Measurements from ENCODE around the gene MUC5AC.
A peak's percentile ranks its signal among the peaks of the same experiment; 100 is the strongest.
"Not testable (repeated sequence)": the region's sequence is repeated elsewhere in the genome, so short reads cannot be mapped to it uniquely, and the experiment has no call there.

The MUC5AC gene

DNA sequence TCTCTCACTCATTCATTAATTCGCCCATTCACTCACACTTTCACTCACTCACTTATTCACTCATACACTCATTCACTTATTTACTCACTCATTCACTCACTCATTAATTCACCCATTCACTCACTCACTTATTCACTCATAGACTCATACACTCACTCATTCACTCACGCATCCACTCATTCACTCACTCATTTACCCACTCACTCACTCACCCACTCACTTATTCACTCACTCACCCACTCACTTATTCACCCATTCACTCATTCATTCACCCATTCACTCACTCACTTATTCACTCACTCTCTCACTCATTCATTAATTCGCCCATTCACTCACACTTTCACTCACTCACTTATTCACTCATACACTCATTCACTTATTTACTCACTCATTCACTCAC is 3.1 kb upstream of the MUC5AC start:
- ATAC-seq (replicated peaks; ENCODE audit: extremely low read depth, poor library complexity, severe bottlenecking); H3K36me3 Mint-ChIP-seq (ENCODE audit: insufficient read depth); H3K4me1 Mint-ChIP-seq; H3K27me3 Mint-ChIP-seq; DNase-seq (ENCODE audit: low spot score in 2 of 2); H3K4me3 Mint-ChIP-seq; H3K9me3 Mint-ChIP-seq; H3K27ac Mint-ChIP-seq (ENCODE audit: low read depth): not testable (repeated sequence)

DNA sequence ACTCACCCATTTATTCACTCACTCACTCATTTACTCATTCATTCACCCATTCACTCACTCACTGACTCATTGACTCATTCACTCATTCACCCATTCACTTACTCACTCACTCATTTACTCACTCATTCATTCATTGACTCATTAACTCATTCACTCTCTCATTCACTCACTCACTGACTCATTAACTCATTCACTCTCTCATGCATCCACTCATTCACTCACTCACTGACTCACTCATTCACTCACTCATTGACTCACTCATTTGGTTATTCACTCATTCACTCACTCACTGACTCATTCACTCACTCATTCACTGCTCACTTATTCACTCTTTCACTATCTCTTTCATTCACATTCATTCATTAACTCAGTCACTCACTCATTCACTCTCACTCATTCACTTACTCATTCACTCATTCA is 2.5 kb upstream of the MUC5AC start:
- no peak overlapping the region for H3K27ac Mint-ChIP-seq (ENCODE audit: low read depth)
- H3K4me1 Mint-ChIP-seq, result no peaks in the 10 kb centered on the region
- no peak for DNase-seq (ENCODE audit: low spot score in 2 of 2)
- H3K27me3 Mint-ChIP-seq, result no peaks in the 10 kb centered on the region
- no peak overlapping the region for H3K4me3 Mint-ChIP-seq
- H3K36me3 Mint-ChIP-seq (ENCODE audit: insufficient read depth), result no peaks in the 10 kb centered on the region
- no peak for ATAC-seq (replicated peaks; ENCODE audit: extremely low read depth, poor library complexity, severe bottlenecking)
- no peaks in the 10 kb centered on the region for H3K9me3 Mint-ChIP-seq

DNA sequence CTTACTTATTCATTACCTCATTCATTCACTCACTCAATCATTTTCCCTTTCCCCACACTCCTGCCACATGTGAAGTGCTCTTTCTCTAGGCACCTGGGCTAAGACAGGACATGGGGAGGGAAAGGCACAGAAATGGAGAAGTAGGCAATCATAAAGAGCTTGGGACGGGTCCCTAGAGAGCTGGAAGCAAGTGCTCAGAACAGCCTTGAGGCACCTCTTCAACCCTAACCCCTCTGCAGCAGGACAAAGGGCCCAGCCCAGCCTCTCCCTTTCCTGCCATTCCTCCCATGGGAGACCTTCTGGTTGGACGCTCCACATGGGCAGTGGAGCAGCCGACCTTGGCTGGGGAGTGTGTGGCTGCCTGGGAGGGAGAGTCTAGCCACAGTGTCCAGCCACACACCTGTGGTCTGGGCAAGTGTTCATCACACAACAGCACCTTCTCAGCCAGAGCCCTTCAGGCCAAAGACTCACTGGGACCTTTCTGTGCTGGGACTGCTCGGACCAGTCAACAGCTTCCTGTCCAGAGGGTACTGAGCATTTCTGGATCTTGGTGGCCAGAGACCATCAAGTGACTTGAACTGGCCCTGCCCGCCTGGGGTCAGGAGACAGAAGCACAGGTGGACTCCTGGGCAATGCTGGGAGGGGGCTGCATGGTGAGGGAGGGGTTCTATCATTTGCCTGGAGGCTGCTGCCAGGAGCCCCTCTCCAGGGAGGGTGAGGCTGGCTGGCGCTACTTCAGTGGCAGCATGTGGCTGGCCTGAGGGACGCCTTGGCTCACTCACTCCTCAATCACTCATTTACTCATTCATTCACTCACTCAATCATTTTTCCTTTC is 1.0 kb upstream of the MUC5AC start:
- Mint-ChIP-seq H3K9me3 (no peaks in the 10 kb centered on the region), H3K4me1 (no peaks in the 10 kb centered on the region), H3K4me3 (no peak overlapping the region), H3K36me3 (ENCODE audit: insufficient read depth) (no peaks in the 10 kb centered on the region), H3K27ac (ENCODE audit: low read depth) (no peak overlapping the region), H3K27me3 (no peaks in the 10 kb centered on the region)
- ATAC-seq (replicated peaks; ENCODE audit: extremely low read depth, poor library complexity, severe bottlenecking) (no peak), DNase-seq (ENCODE audit: low spot score in 2 of 2) (peak in 1 of 2 donors; percentile 8)

DNA sequence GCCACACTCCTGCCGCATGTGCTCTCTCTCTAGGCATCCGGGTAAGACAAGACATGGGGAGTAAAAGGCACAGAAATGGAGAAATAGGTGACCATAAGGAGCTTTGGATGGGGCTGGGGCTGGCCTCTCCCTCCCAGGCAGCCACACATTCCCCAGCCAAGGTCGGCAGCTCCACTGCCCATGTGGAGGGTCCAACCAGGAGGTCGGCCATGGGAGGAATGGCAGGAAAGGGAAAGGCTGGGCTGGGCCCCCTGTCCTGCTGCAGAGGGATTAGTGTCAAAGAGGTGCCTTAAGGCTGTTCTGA is 460 bp upstream of the MUC5AC start:
- no peaks in the 10 kb centered on the region for H3K9me3 Mint-ChIP-seq
- H3K4me1 Mint-ChIP-seq, result no peaks in the 10 kb centered on the region
- no peak overlapping the region for H3K4me3 Mint-ChIP-seq
- no peak overlapping the region for H3K27ac Mint-ChIP-seq (ENCODE audit: low read depth)
- H3K27me3 Mint-ChIP-seq, result peaks cover 1% of the 10 kb centered on the region
- H3K36me3 Mint-ChIP-seq (ENCODE audit: insufficient read depth), result no peaks in the 10 kb centered on the region
- no peak for ATAC-seq (replicated peaks; ENCODE audit: extremely low read depth, poor library complexity, severe bottlenecking)
- no peak for DNase-seq (ENCODE audit: low spot score in 2 of 2)

DNA sequence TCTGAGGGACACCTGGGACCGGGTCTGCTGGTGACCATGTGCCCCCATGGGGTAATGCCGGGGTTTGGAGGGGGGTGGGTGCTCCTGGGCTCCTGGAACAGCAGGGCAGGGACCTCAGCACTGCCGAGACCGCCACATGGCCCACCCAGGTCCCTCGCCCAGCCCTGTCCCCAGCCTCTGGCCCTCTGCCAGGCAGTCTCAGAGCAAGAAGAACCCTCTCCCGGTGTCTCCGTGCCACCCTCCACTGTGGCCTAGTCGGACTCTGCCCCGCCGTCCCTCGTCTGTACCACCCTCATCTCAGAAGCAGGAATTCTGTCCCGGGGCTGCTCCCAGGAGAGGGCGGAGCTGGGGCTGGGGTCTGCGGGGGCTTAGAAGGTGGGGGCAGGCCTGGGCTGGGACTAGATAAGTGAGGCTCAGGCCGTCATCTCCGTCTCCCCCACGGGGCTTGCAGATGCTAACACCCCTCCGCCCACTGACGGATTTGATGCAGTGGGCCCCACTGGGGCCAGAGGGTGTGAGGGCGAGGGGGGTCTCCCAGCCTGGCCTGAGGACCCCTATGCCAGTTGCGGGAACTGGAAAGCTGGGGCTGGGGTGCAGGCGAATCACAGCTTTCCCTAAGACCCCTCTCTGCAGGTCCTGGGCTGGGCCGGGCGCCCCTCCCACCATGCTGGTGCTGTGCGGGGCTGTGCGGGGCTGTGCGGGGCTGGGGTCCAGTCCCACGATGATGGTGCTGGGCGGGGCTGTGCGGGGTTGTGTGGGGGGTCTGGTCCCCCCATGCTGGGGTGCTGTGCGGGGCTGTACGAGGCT is 1.1 kb downstream of the MUC5AC start:
- ATAC-seq (replicated peaks; ENCODE audit: extremely low read depth, poor library complexity, severe bottlenecking), result no peak
- Mint-ChIP-seq H3K27me3 (peaks cover 13% of the 10 kb centered on the region), H3K4me1 (no peaks in the 10 kb centered on the region), H3K36me3 (ENCODE audit: insufficient read depth) (no peaks in the 10 kb centered on the region), H3K4me3 (no peak overlapping the region), H3K27ac (ENCODE audit: low read depth) (no peak overlapping the region), H3K9me3 (no peaks in the 10 kb centered on the region)
- DNase-seq (ENCODE audit: low spot score in 2 of 2), result peak; percentile 8 to 11

DNA sequence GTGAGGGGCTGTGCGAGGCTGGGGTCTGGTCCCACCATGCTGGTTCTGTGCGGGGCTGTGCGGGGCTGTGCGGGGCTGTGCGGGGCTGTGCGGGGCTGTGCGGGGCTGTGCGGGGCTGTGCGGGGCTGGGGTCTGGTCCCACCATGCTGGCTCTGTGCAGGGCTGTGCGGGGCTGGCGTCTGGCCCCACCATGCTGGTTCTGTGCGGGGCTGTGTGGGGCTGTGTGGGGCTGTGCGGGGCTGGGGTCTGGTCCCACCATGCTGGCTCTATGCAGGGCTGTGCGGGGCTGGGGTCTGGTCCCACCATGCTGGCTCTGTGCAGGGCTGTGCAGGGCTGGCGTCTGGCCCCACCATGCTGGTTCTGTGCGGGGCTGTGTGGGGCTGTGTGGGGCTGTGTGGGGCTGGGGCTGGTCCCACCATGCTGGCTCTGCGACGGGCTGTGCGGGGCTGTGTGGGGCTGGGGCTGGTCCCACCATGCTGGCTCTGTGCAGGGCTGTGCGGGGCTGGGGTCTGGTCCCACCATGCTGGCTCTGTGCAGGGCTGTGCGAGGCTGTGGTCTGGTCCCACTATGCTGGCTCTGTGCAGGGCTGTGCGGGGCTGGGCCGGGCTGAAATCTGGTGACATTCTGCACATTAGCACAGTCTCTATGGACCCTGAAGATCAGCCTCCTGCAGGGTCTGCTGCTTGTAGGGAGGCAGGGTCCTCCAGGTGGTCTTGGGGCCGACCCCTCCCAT is 1.9 kb downstream of the MUC5AC start:
- H3K4me1 Mint-ChIP-seq; H3K27ac Mint-ChIP-seq (ENCODE audit: low read depth); DNase-seq (ENCODE audit: low spot score in 2 of 2); H3K36me3 Mint-ChIP-seq (ENCODE audit: insufficient read depth); H3K9me3 Mint-ChIP-seq; H3K4me3 Mint-ChIP-seq; ATAC-seq (replicated peaks; ENCODE audit: extremely low read depth, poor library complexity, severe bottlenecking): not testable (repeated sequence)
- H3K27me3 Mint-ChIP-seq, result peaks cover 13% of the 10 kb centered on the region

DNA sequence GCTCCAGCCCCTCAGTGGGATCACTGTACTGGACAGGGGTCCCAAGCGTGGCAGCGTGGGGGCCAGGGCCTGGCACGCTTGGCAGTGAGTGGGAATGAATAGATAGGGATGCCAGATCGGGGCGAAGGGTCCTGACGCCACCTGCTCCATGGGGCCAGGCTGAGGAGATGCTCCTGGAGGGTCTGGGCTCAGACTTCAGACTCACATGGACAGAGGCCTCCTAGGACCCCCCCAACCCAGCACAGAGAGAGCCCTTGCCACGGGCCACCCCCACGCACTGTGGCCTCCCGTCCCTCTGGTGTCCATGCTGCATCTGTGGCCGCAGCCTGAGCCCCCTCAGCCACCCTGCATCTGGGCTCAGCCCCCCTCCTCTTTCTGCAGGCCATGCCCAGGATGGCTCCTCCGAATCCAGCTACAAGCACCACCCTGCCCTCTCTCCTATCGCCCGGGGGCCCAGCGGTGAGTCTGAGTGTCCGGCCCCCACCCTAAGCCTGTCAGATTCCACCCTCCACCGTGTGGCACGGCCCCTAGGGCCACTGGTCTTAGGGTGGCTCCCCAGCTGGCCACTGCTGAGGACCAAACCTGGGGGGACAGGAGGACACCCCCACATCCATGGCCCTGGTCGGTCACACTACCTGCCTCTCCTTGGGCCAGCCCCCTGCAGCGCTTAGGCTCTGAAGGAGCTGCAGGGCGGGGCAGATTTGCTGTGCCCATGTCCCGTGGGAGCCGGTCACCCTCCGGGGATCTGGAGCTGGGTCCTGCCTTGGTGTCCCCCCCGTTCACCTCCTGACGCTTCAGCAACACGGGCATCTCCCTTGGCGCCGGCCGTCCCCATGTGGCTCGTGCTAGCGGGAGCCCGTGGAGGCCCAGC is 2.7 kb downstream of the MUC5AC start:
- ATAC-seq (replicated peaks; ENCODE audit: extremely low read depth, poor library complexity, severe bottlenecking), result no peak
- no peaks in the 10 kb centered on the region for H3K36me3 Mint-ChIP-seq (ENCODE audit: insufficient read depth)

DNA sequence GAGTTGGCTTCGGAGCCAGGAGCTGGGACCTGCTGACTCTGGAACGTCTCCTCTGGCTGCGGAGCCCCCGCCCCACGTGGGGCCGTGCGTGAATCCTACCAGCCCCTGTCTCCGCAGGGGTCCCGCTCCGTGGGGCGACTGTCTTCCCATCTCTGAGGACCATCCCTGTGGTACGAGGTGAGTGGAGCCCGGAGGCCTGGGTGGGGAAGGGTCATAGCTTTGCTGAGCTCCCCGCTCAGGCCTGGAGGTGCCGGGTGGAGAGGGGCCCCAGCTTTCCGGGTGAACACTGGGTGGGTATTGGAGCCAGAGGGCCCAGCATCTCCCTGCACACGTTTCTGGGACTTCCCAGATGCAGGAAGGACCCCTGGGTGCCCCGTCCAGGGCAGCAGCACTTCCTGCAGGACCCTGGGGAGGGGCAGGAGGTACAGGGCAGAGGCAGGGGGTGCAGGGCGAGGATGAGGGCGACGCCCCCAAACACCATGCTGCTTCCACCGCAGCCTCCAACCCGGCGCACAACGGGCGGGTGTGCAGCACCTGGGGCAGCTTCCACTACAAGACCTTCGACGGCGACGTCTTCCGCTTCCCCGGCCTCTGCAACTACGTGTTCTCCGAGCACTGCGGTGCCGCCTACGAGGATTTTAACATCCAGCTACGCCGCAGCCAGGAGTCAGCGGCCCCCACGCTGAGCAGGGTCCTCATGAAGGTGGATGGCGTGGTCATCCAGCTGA is 3.8 kb downstream of the MUC5AC start:
- Mint-ChIP-seq H3K4me3 (no peak overlapping the region), H3K4me1 (no peaks in the 10 kb centered on the region), H3K27ac (ENCODE audit: low read depth) (no peak overlapping the region), H3K27me3 (peaks cover 13% of the 10 kb centered on the region), H3K36me3 (ENCODE audit: insufficient read depth) (no peaks in the 10 kb centered on the region), H3K9me3 (no peaks in the 10 kb centered on the region)
- no peak for ATAC-seq (replicated peaks; ENCODE audit: extremely low read depth, poor library complexity, severe bottlenecking)
- no peak for DNase-seq (ENCODE audit: low spot score in 2 of 2)

More for the DNA sequence above, 2.7 kb downstream of the MUC5AC start:
- no peaks in the 10 kb centered on the region for H3K4me1 Mint-ChIP-seq
- H3K27ac Mint-ChIP-seq (ENCODE audit: low read depth), result no peak overlapping the region
- peaks cover 13% of the 10 kb centered on the region for H3K27me3 Mint-ChIP-seq
- H3K9me3 Mint-ChIP-seq, result no peaks in the 10 kb centered on the region
- H3K4me3 Mint-ChIP-seq, result no peak overlapping the region
- no peak for DNase-seq (ENCODE audit: low spot score in 2 of 2)

DNA sequence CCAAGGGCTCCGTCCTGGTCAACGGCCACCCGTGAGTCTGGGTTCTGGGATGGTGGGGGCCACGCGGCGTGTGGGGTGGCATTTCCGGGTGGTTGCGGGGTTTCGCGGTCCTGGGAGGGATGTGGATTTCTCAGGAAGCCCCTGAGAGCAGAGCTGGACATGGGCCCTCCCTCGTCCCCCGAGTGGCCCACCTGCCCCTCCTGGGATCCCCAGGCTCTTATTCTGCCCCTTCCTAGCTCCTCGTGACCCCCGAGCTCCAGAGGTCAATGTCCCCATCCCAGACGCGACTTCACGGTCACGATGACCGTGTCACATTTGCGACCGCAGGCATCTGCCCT is 4.4 kb downstream of the MUC5AC start:
- DNase-seq (ENCODE audit: low spot score in 2 of 2) (no peak), ATAC-seq (replicated peaks; ENCODE audit: extremely low read depth, poor library complexity, severe bottlenecking) (no peak)
- no peaks in the 10 kb centered on the region for H3K9me3 Mint-ChIP-seq
- no peaks in the 10 kb centered on the region for H3K4me1 Mint-ChIP-seq
- H3K27me3 Mint-ChIP-seq, result peaks cover 13% of the 10 kb centered on the region
- no peaks in the 10 kb centered on the region for H3K36me3 Mint-ChIP-seq (ENCODE audit: insufficient read depth)
- H3K4me3 Mint-ChIP-seq, result no peak overlapping the region
- H3K27ac Mint-ChIP-seq (ENCODE audit: low read depth), result no peak overlapping the region

DNA sequence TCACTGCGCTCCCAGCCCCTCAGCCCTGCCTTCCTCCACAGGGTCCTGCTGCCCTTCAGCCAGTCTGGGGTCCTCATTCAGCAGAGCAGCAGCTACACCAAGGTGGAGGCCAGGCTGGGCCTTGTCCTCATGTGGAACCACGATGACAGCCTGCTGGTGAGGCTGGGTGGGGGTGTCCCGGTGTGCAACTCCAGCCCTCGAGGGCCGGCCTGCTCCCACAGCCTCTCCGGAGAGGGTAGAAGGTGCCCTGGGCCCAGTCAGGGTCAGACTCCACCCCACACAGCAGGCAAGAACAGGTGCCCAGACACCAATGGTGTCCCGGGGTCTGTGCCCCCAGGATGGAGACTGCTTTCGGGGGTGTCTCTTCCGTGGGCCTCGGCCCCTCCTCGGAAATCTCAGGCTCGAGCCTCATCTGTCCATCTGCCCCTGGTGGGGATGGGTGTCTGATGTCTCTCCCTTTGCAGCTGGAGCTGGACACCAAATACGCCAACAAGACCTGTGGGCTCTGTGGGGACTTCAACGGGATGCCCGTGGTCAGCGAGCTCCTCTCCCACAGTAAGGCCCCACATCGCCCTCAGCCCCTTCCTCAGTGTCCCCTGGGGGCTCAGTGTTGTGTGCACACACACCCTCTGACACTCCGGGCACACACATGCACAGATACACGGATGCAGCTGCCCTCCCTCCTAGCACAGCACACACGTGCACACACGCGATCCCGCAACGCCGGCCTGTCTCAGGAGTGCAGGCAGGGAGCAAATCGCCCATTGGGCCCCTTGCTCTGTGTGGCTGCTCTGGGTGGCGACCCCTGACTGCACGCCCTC is 4.9 kb downstream of the MUC5AC start:
- no peak overlapping the region for H3K27ac Mint-ChIP-seq (ENCODE audit: low read depth)
- H3K4me3 Mint-ChIP-seq, result no peak overlapping the region
- no peak for ATAC-seq (replicated peaks; ENCODE audit: extremely low read depth, poor library complexity, severe bottlenecking)
- H3K4me1 Mint-ChIP-seq, result no peaks in the 10 kb centered on the region
- no peaks in the 10 kb centered on the region for H3K36me3 Mint-ChIP-seq (ENCODE audit: insufficient read depth)
- no peak for DNase-seq (ENCODE audit: low spot score in 2 of 2)
- H3K27me3 Mint-ChIP-seq, result peaks cover 13% of the 10 kb centered on the region
- H3K9me3 Mint-ChIP-seq, result no peaks in the 10 kb centered on the region

DNA sequence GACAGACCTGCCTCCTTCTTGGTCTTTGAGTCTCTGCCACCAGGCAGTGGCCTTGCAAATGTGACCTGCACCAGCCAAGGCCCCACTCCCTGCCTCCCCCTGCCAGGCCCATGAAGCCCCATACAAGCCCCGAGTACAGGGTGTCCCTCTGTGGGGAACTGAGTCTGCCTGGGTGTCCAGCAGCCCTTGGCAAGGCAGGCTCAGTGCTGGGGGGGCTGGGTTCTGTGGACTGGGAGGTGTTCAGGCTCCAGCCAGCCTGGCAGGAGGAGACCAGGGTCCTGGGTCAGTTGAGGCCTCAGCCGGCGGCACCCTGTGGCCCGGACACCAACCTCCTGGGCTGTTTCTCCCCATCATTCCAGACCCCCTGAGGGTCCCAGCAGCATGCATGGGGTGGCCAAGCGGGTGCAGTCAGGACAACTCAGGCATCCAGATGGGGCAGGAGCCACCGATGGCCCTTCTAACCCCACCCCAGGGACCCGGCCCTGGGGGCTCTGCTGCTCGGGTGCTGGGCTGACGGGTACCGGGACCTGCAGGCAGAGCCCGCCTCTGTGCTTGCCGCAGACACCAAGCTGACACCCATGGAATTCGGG is 5.7 kb downstream of the MUC5AC start:
- Mint-ChIP-seq H3K9me3 (no peaks in the 10 kb centered on the region), H3K27me3 (peaks cover 13% of the 10 kb centered on the region), H3K4me1 (no peaks in the 10 kb centered on the region), H3K36me3 (ENCODE audit: insufficient read depth) (no peaks in the 10 kb centered on the region), H3K4me3 (no peak overlapping the region), H3K27ac (ENCODE audit: low read depth) (no peak overlapping the region)
- no peak for ATAC-seq (replicated peaks; ENCODE audit: extremely low read depth, poor library complexity, severe bottlenecking)
- no peak for DNase-seq (ENCODE audit: low spot score in 2 of 2)
